ENCODE results near the gene ZRANB3. TPM values are rescaled to one million over a fixed set of nuclear protein-coding genes. Genes with fewer than 3 reads are reported as not detected.
"Not testable (repeated sequence)": the region's sequence is repeated elsewhere in the genome, so short reads cannot be mapped to it uniquely, and the experiment has no call there.

The ZRANB3 gene
- total RNA-seq, 2 donors from 2014 or later = 2.4 to 2.8 TPM

GRCh38 chr2:135373702-135374101 lies 157.3 kb downstream of the ZRANB3 start:
- DNase-seq = no peak
- intact Hi-C loops (cut with DNase I) = no loop called here
- ATAC-seq = no peak

- ATAC-seq (no peak), DNase-seq (no peak)
- intact Hi-C loops (cut with DNase I) = no loop called here
These were observed 181.1 kb downstream of the ZRANB3 start for GRCh38 chr2:135349941-135350340.

GRCh38 chr2:135348096-135348704 lies 182.8 kb downstream of the ZRANB3 start:
- ATAC-seq; intact Hi-C loops (cut with DNase I); DNase-seq: not testable (repeated sequence)

GRCh38 chr2:135337071-135337470 lies 193.9 kb downstream of the ZRANB3 start:
- intact Hi-C loops (cut with DNase I) = no loop called here
- DNase-seq (no peak), ATAC-seq (no peak)

GRCh38 chr2:135335256-135335655 lies 195.8 kb downstream of the ZRANB3 start:
- no peak for DNase-seq
- intact Hi-C loops (cut with DNase I) = no loop called here
- no peak for ATAC-seq

- ATAC-seq (no peak), DNase-seq (no peak)
- intact Hi-C loops (cut with DNase I) = no loop called here
These were observed 203.9 kb downstream of the ZRANB3 start for GRCh38 chr2:135327146-135327545.

GRCh38 chr2:135320465-135321355 lies 210.3 kb downstream of the ZRANB3 start:
- ATAC-seq (no peak), DNase-seq (no peak)
- intact Hi-C loops (cut with DNase I) = no loop called here

- no peak for ATAC-seq
- intact Hi-C loops (cut with DNase I) = no loop called here
- DNase-seq = no peak
These were observed 212.2 kb downstream of the ZRANB3 start for GRCh38 chr2:135318808-135319207.

- ATAC-seq (no peak), DNase-seq (no peak)
- intact Hi-C loops (cut with DNase I) = no loop called here
These were observed 213.6 kb downstream of the ZRANB3 start for GRCh38 chr2:135317375-135317774.

GRCh38 chr2:135311962-135312361 lies 219.1 kb downstream of the ZRANB3 start:
- DNase-seq (no peak), ATAC-seq (no peak)

GRCh38 chr2:135311268-135311667 lies 219.8 kb downstream of the ZRANB3 start:
- ATAC-seq = no peak
- intact Hi-C loops (cut with DNase I) = no loop called here
- no peak for DNase-seq

More at GRCh38 chr2:135311962-135312361, 219.1 kb downstream of the ZRANB3 start:
- intact Hi-C loops (cut with DNase I) = no loop called here

GRCh38 chr2:135304694-135305093 lies 226.3 kb downstream of the ZRANB3 start:
- no peak for DNase-seq
- ATAC-seq = no peak
- intact Hi-C loops (cut with DNase I) = no loop called here

GRCh38 chr2:135299658-135300244 lies 231.3 kb downstream of the ZRANB3 start:
- no peak for ATAC-seq
- no peak for DNase-seq
- intact Hi-C loops (cut with DNase I) = no loop called here

- DNase-seq = no peak
- intact Hi-C loops (cut with DNase I) = no loop called here
- no peak for ATAC-seq
These were observed 231.9 kb downstream of the ZRANB3 start for GRCh38 chr2:135299165-135299564.

GRCh38 chr2:135287121-135287520 lies 243.9 kb downstream of the ZRANB3 start:
- intact Hi-C loops (cut with DNase I); DNase-seq; ATAC-seq: not testable (repeated sequence)

- intact Hi-C loops (cut with DNase I) = no loop called here
- ATAC-seq = no peak
- no peak for DNase-seq
These were observed 245.6 kb downstream of the ZRANB3 start for GRCh38 chr2:135285391-135285790.

- intact Hi-C loops (cut with DNase I) = no loop called here
- DNase-seq (no peak), ATAC-seq (no peak)
These were observed 249.6 kb downstream of the ZRANB3 start for GRCh38 chr2:135281379-135281778.

GRCh38 chr2:135279209-135279608 lies 251.8 kb downstream of the ZRANB3 start:
- intact Hi-C loops (cut with DNase I) = no loop called here
- DNase-seq (no peak), ATAC-seq (no peak)

- no peak for DNase-seq
- intact Hi-C loops (cut with DNase I) = no loop called here
These were observed 254.5 kb downstream of the ZRANB3 start for GRCh38 chr2:135276525-135276924.

GRCh38 chr2:135271006-135271405 lies 260.0 kb downstream of the ZRANB3 start:
- DNase-seq (no peak), ATAC-seq (no peak)
- intact Hi-C loops (cut with DNase I) = no loop called here

More at GRCh38 chr2:135276525-135276924, 254.5 kb downstream of the ZRANB3 start:
- no peak for ATAC-seq

All from left cardiac atrium (tissue), 4 donors.